IMR-90 (cell line): Measurements from ENCODE around the gene BRAF. TPM values are rescaled to one million over a fixed set of nuclear protein-coding genes. Genes with fewer than 3 reads are reported as not detected.

Experiments used
- ATAC-seq: fragments of 200-7000 bp; cut with Tn5 transposase; 2 replicates; pipeline ENCODE4 v1.9.1; 2020; ENCODE audit warnings: low read depth, mild to moderate bottlenecking, moderate library complexity
- BruUV-seq: library from RNA; stranded (reverse); fragments of 400-500 nt; replicated peaks from 2 replicates; lab custom pipeline; 2021; lab: Mats Ljungman, UMichigan
- CTCF ChIA-PET: fragments of 300-600 bp; formaldehyde crosslinking; extraction: SDS; loops from one replicate; lab custom pipeline; 2021; ENCODE audit warnings: antibody characterized with exemption; lab: Yijun Ruan, JAX
- POLR2A ChIA-PET: fragments of 300-600 bp; sonication (Branson Sonifier 250); formaldehyde crosslinking; loops from one replicate; lab custom pipeline; 2022; ENCODE audit warnings: antibody characterized with exemption; ENCODE audit not compliant: unreplicated experiment; lab: Charles Lee
- DNase-seq: peaks from one replicate; pipeline ENCODE4 v3.0.0; 2013
- H2AFZ ChIP-seq: replicated peaks from 2 replicates; pipeline ENCODE3; 2013; ENCODE audit warnings: low read length, mild to moderate bottlenecking; ENCODE audit not compliant: poor library complexity
- H2AK5ac ChIP-seq: 2 replicates; pipeline ENCODE4 v1.6.1; 2013; ENCODE audit warnings: low read depth, low read length, inconsistent platforms
- H2AK9ac ChIP-seq: replicated peaks from 2 replicates; pipeline ENCODE3; 2013; ENCODE audit warnings: mild to moderate bottlenecking, low read depth, low read length, moderate library complexity; ENCODE audit not compliant: poor library complexity
- H2BK120ac ChIP-seq: 2 replicates; pipeline ENCODE4 v1.6.1; 2013; ENCODE audit warnings: low read depth, low read length, inconsistent platforms
- H2BK15ac ChIP-seq: 3 replicates; pipeline ENCODE4 v1.6.1; 2013; ENCODE audit warnings: low read depth, low read length, inconsistent platforms
- H2BK20ac ChIP-seq: 2 replicates; pipeline ENCODE4 v1.6.1; 2013; ENCODE audit warnings: low read depth, mild to moderate bottlenecking, inconsistent platforms, low read length, moderate library complexity
- H2BK5ac ChIP-seq: 2 replicates; pipeline ENCODE4 v1.6.1; 2013; ENCODE audit warnings: mild to moderate bottlenecking, low read depth, low read length, inconsistent platforms; ENCODE audit not compliant: poor library complexity, severe bottlenecking
- H3K14ac ChIP-seq: replicated peaks from 2 replicates; pipeline ENCODE4 v1.6.1; 2013; ENCODE audit warnings: low read depth, low read length, inconsistent platforms
- H3K18ac ChIP-seq: 2 replicates; pipeline ENCODE4 v1.6.1; 2013; ENCODE audit warnings: low read depth, low read length, control low read depth
- H3K23ac ChIP-seq: 2 replicates; pipeline ENCODE4 v1.6.1; 2013; ENCODE audit warnings: low read depth, low read length, inconsistent platforms
- H3K27ac ChIP-seq: 2 replicates; pipeline ENCODE4 v1.5.1; 2013; ENCODE audit warnings: mild to moderate bottlenecking, control low read depth, low read length; ENCODE audit not compliant: insufficient read depth
- H3K27me3 ChIP-seq: 2 replicates; pipeline ENCODE4 v1.6.1; 2013; ENCODE audit warnings: low read length; ENCODE audit not compliant: control insufficient read depth, insufficient read depth
- H3K36me3 ChIP-seq: 2 replicates; pipeline ENCODE4 v1.6.1; 2013; ENCODE audit warnings: low read length, mixed read lengths; ENCODE audit not compliant: control insufficient read depth, insufficient read depth
- H3K4ac ChIP-seq: 2 replicates; pipeline ENCODE4 v1.6.1; 2013; ENCODE audit warnings: low read depth, low read length, inconsistent platforms
- H3K4me1 ChIP-seq: 2 replicates; pipeline ENCODE4 v1.6.1; 2013; ENCODE audit warnings: low read length, mixed read lengths; ENCODE audit not compliant: control insufficient read depth, insufficient read depth
- H3K4me2 ChIP-seq: 2 replicates; pipeline ENCODE4 v1.6.1; 2013; ENCODE audit warnings: low read depth, mild to moderate bottlenecking, control low read depth, low read length, moderate library complexity
- H3K4me3 ChIP-seq: 2 replicates; pipeline ENCODE4 v1.5.1; 2013; ENCODE audit warnings: low read depth, mild to moderate bottlenecking, control low read depth, low read length, moderate library complexity; ENCODE audit not compliant: insufficient read depth
- H3K56ac ChIP-seq: 2 replicates; pipeline ENCODE4 v1.6.1; 2013; ENCODE audit warnings: low read length, inconsistent platforms; ENCODE audit not compliant: insufficient read depth; ENCODE audit errors: extremely low read depth
- H3K79me1 ChIP-seq, 2 experiments: 2 replicates each; pipeline ENCODE4 v1.6.1; 2013; ENCODE audit warnings: low read length in 2 of 2, inconsistent platforms in 1 of 2, low read depth in 1 of 2
- H3K9ac ChIP-seq: 2 replicates; pipeline ENCODE4 v1.6.1; 2013; ENCODE audit warnings: low read depth, low read length, control low read depth
- H3K9me1 ChIP-seq: 2 replicates; pipeline ENCODE4 v1.6.1; 2013; ENCODE audit warnings: low read length, inconsistent platforms; ENCODE audit not compliant: insufficient read depth
- H3K9me3 ChIP-seq: 2 replicates; pipeline ENCODE4 v1.6.1; 2013; ENCODE audit warnings: low read length; ENCODE audit not compliant: control insufficient read depth, insufficient read depth
- H4K20me1 ChIP-seq: 2 replicates; pipeline ENCODE4 v1.6.1; 2013; ENCODE audit warnings: low read length, inconsistent platforms; ENCODE audit not compliant: insufficient read depth
- H4K5ac ChIP-seq: 2 replicates; pipeline ENCODE4 v1.6.1; 2013; ENCODE audit warnings: mild to moderate bottlenecking, low read depth, low read length, control low read depth
- H4K8ac ChIP-seq, 2 experiments: 2 replicates each; pipeline ENCODE4 v1.6.1; 2013; ENCODE audit warnings: low read depth in 2 of 2, low read length in 2 of 2, control low read depth in 1 of 2, inconsistent platforms in 1 of 2
- H4K91ac ChIP-seq: 2 replicates; pipeline ENCODE4 v1.6.1; 2013; ENCODE audit warnings: low read depth, low read length, inconsistent platforms; ENCODE audit not compliant: insufficient read depth
- BHLHE40 ChIP-seq: fragments of 150-350 bp; IDR thresholded peaks from 2 replicates; pipeline ENCODE4 v1.6.1; 2016; ENCODE audit warnings: mild to moderate bottlenecking, low read depth, low read length
- NFE2L2 ChIP-seq: fragments of 150-350 bp; IDR thresholded peaks from 2 replicates; pipeline ENCODE4 v1.6.1; 2016; ENCODE audit warnings: low read depth, mild to moderate bottlenecking, low read length
- RCOR1 ChIP-seq: IDR thresholded peaks from 2 replicates; pipeline ENCODE4 v1.6.1; 2012; ENCODE audit warnings: mild to moderate bottlenecking, low read length, improper control_type of control experiment; ENCODE audit not compliant: insufficient replicate concordance
- WGBS, 2 experiments: methylation state at CpG; one replicate each; pipeline versions ENCODE4 v1.1.5 to v1.1.7; 2013; ENCODE audit warnings: missing lambda C conversion rate in 2 of 2; ENCODE audit not compliant: insufficient read length in 1 of 2; ENCODE audit errors: extremely low coverage in 2 of 2; 5-methylcytosine and 5-hydroxymethylcytosine counted together
- dilution Hi-C: fragments of 300-500 bp; cut with HindIII; formaldehyde crosslinking; loops from one replicate; pipeline ENCODE4 v1.14.3; 2018; ENCODE audit warnings: low sequenced_read_pairs; ENCODE audit not compliant: unreplicated experiment
- in situ Hi-C: fragments of 300-500 bp; cut with MboI; formaldehyde crosslinking; loops from 3 replicates; pipeline ENCODE4 v1.14.3; 2019; ENCODE audit warnings: low sequenced_read_pairs, inconsistent platforms, mixed read lengths
- intact Hi-C: fragments of 100-400 bp; cut with micrococcal nuclease; formaldehyde crosslinking; loops from 2 replicates; pipeline ENCODE4 v1.10.0; 2022
- polyA plus RNA-seq, 3 experiments: library from polyadenylated mRNA; depleted of rRNA; stranded (reverse); fragments of >200 nt; gene quantifications; 2 replicates each; pipeline ENCODE4 v1.2.3, GENCODE V29; 2012; ENCODE audit warnings: low replicate concordance in 1 of 3
- total RNA-seq: library from RNA; depleted of rRNA; stranded (reverse); fragments of >200 nt; gene quantifications from 2 replicates; pipeline ENCODE4 v1.2.3, GENCODE V29; 2012
- TF ChIP-seq, protein P1 (sequence below): fragments of 150-350 bp; IDR thresholded peaks from 2 replicates; pipeline ENCODE4 v1.6.1; 2016; ENCODE audit warnings: low read depth, mild to moderate bottlenecking, low read length, moderate library complexity, borderline replicate concordance
- TF ChIP-seq, protein P2 (sequence below): fragments of 150-350 bp; IDR thresholded peaks from 2 replicates; pipeline ENCODE4 v1.6.1; 2017; ENCODE audit warnings: mild to moderate bottlenecking, antibody characterized with exemption, low read length, low read depth

The BRAF gene
- total and polyA plus RNA-seq, 2 of the 4 experiments (the other 2 are of a cell fraction) = 5.7 to 12.9 TPM

DNA sequence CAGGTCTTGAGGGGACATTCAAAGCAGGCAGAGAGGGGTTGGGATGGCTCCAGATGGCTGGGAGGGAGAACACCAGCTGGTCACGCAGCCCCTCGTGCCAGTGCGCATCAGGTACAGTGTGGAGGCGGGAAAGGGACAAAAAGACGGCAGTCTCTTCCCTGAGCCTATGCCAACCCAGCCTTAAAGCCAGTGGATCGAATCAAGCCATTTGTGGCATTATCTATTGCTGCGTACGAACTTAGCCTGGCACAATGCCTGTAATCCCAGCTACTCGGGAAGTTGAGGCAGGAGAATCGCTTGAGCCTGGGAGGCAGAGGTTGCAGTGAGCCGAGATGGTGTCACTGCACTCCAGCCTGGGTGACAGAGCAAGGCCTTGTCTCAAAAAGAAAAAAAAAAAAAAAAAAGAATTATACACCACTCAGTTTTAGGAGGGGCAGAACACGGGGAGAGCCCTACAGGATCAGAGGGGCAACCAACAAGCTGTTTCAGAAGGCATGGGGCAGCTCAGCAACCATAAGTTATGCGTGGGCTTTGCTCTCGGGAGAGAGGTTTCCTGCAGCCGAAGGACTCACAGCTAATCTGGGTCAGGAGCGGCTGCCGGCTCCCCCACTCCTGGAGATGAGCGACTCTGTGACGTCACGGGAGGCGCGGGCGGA, 228.6 kb downstream of the BRAF start:
- H3K36me3 ChIP-seq = no peaks in the 10 kb centered on the region
- peak overlapping the region; percentile 45; the same call in 1 of the 2 replicates for H2BK120ac ChIP-seq
- intact Hi-C loops = loop anchor here (2.0 to 10.0 kb wide), 2 partner anchors 221 to 229 kb away; partner anchors contain the start of gene BRAF
- peaks cover 5% of the 10 kb centered on the region for H3K4me1 ChIP-seq
- H2BK5ac ChIP-seq = peak overlapping the region; percentile 81
- ATAC-seq (no peak; the same call in 1 of the 2 replicates), DNase-seq (peak; percentile 89)
- peak overlapping the region; percentile 50 to 95 for H4K8ac ChIP-seq
- H3K9me3 ChIP-seq = no peaks in the 10 kb centered on the region
- peak overlapping the region; percentile 53 for H2AK5ac ChIP-seq
- peak overlapping the region; percentile 86 for H3K9ac ChIP-seq
- peak overlapping the region; percentile 97 for H3K14ac ChIP-seq
- H2AFZ ChIP-seq = peak overlapping the region; percentile 89
- H3K18ac ChIP-seq = peak overlapping the region; percentile 85
- no TSS peak for BruUV-seq
- H4K91ac ChIP-seq = peak overlapping the region; percentile 72
- peak overlapping the region; percentile 85 for H3K4ac ChIP-seq
- H2AK9ac ChIP-seq = peak overlapping the region; percentile 84
- dilution Hi-C loops = no loop called here
- H3K4me3 ChIP-seq = peak overlapping the region; percentile 92
- H2BK20ac ChIP-seq = no peak overlapping the region
- H3K79me1 ChIP-seq = peaks cover 11 to 26% of the 10 kb centered on the region in 2 experiments; a peak in 3 of 4 replicates
- H3K9me1 ChIP-seq = peaks cover 6% of the 10 kb centered on the region; the same call in 1 of the 2 replicates
- peak overlapping the region; percentile 51; the same call in 1 of the 2 replicates for H3K56ac ChIP-seq
- H4K5ac ChIP-seq = peak overlapping the region; percentile 95
- H3K4me2 ChIP-seq = peak overlapping the region; percentile 97
- POLR2A ChIA-PET = no interaction called here
- in situ Hi-C loops = no loop called here
- no peaks in the 10 kb centered on the region; the same call in 1 of the 2 replicates for H4K20me1 ChIP-seq
- H3K23ac ChIP-seq = peak overlapping the region; percentile 65
- no peak overlapping the region for H2BK15ac ChIP-seq
- no peak for TF ChIP-seq NFE2L2
- TF ChIP-seq, protein P1, sequence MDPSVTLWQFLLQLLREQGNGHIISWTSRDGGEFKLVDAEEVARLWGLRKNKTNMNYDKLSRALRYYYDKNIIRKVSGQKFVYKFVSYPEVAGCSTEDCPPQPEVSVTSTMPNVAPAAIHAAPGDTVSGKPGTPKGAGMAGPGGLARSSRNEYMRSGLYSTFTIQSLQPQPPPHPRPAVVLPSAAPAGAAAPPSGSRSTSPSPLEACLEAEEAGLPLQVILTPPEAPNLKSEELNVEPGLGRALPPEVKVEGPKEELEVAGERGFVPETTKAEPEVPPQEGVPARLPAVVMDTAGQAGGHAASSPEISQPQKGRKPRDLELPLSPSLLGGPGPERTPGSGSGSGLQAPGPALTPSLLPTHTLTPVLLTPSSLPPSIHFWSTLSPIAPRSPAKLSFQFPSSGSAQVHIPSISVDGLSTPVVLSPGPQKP = no peak
- TF ChIP-seq BHLHE40 = no peak
- TF ChIP-seq, protein P2, sequence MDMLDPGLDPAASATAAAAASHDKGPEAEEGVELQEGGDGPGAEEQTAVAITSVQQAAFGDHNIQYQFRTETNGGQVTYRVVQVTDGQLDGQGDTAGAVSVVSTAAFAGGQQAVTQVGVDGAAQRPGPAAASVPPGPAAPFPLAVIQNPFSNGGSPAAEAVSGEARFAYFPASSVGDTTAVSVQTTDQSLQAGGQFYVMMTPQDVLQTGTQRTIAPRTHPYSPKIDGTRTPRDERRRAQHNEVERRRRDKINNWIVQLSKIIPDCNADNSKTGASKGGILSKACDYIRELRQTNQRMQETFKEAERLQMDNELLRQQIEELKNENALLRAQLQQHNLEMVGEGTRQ = no peak
- TF ChIP-seq RCOR1 = no peak
- peak overlapping the region; percentile 71 for H3K27ac ChIP-seq
- no peaks in the 10 kb centered on the region for H3K27me3 ChIP-seq
- CTCF ChIA-PET = no interaction called here
- no CpG with 5 or more reads among the region's 23 CpGs for WGBS, 2 experiments
